Trophoblast cell (in vitro differentiated cells and primary cell): ENCODE measurements around the gene SNX32.

Source experiments
- DNase-seq, 2 donors: peaks; one replicate each; pipeline ENCODE4 v3.0.0-alpha.2; 2016
- H2AFZ ChIP-seq: 2 replicates; pipeline ENCODE4 v1.6.1; 2013; ENCODE audit warnings: low read length, moderate library complexity, mild to moderate bottlenecking; ENCODE audit not compliant: insufficient read depth, poor library complexity
- H2AK5ac ChIP-seq: 2 replicates; pipeline ENCODE4 v1.6.1; 2013; ENCODE audit warnings: mild to moderate bottlenecking, low read length
- H2BK120ac ChIP-seq: 2 replicates; pipeline ENCODE4 v1.6.1; 2013; ENCODE audit warnings: low read length, mild to moderate bottlenecking, moderate library complexity; ENCODE audit not compliant: insufficient read depth, poor library complexity
- H2BK12ac ChIP-seq: 2 replicates; pipeline ENCODE4 v1.6.1; 2013; ENCODE audit warnings: mild to moderate bottlenecking, low read length, moderate library complexity
- H2BK5ac ChIP-seq: 2 replicates; pipeline ENCODE4 v1.6.1; 2013; ENCODE audit warnings: low read length, low read depth, moderate library complexity, mild to moderate bottlenecking; ENCODE audit not compliant: poor library complexity
- H3K14ac ChIP-seq: 2 replicates; pipeline ENCODE4 v1.6.1; 2013; ENCODE audit warnings: mild to moderate bottlenecking, low read length
- H3K18ac ChIP-seq: 2 replicates; pipeline ENCODE4 v1.6.1; 2013; ENCODE audit warnings: mild to moderate bottlenecking, low read length
- H3K23ac ChIP-seq: 2 replicates; pipeline ENCODE4 v1.6.1; 2013; ENCODE audit warnings: low read length
- H3K27ac ChIP-seq: 2 replicates; pipeline ENCODE4 v1.5.1; 2013; ENCODE audit warnings: low read depth, mild to moderate bottlenecking, inconsistent platforms, low read length, moderate library complexity
- H3K27me3 ChIP-seq: 2 replicates; pipeline ENCODE4 v1.6.1; 2013; ENCODE audit warnings: inconsistent platforms, mild to moderate bottlenecking, low read length, moderate library complexity; ENCODE audit not compliant: insufficient read depth
- H3K36me3 ChIP-seq, 2 experiments: 1 replicate in 1 of 2; 2 replicates in 1 of 2; pipeline ENCODE4 v1.6.1; 2013; ENCODE audit warnings: low read length in 2 of 2, mild to moderate bottlenecking in 2 of 2, moderate library complexity in 1 of 2; ENCODE audit not compliant: insufficient read depth in 2 of 2, control insufficient read depth in 1 of 2
- H3K4ac ChIP-seq: 2 replicates; pipeline ENCODE4 v1.6.1; 2013; ENCODE audit warnings: low read depth, mild to moderate bottlenecking, low read length, moderate library complexity
- H3K4me1 ChIP-seq, 2 experiments: 1 replicate in 1 of 2; 2 replicates in 1 of 2; pipeline ENCODE4 v1.6.1; 2013; ENCODE audit warnings: low read length in 2 of 2, mild to moderate bottlenecking in 2 of 2, moderate library complexity in 1 of 2; ENCODE audit not compliant: insufficient read depth in 2 of 2, control insufficient read depth in 1 of 2
- H3K4me2 ChIP-seq: 2 replicates; pipeline ENCODE4 v1.6.1; 2013; ENCODE audit warnings: inconsistent platforms, mild to moderate bottlenecking, low read length, moderate library complexity
- H3K4me3 ChIP-seq: 2 replicates; pipeline ENCODE4 v1.5.1; 2013; ENCODE audit warnings: mild to moderate bottlenecking, low read depth, low read length, inconsistent platforms
- H3K79me1 ChIP-seq: one replicate; pipeline ENCODE4 v1.6.1; 2013; ENCODE audit warnings: low read length
- H3K79me2 ChIP-seq: 2 replicates; pipeline ENCODE4 v1.6.1; 2013; ENCODE audit warnings: low read length, mild to moderate bottlenecking; ENCODE audit not compliant: control insufficient read depth, insufficient read depth, poor library complexity
- H3K9ac ChIP-seq: 2 replicates; pipeline ENCODE4 v1.6.1; 2013; ENCODE audit warnings: mild to moderate bottlenecking, low read length
- H3K9me3 ChIP-seq: 2 replicates; pipeline ENCODE4 v1.6.1; 2013; ENCODE audit warnings: low read depth, mild to moderate bottlenecking, control low read depth, inconsistent platforms, low read length; ENCODE audit not compliant: insufficient read depth
- H4K12ac ChIP-seq: 2 replicates; pipeline ENCODE4 v1.6.1; 2013; ENCODE audit warnings: low read depth, mild to moderate bottlenecking, low read length, moderate library complexity
- H4K8ac ChIP-seq: 2 replicates; pipeline ENCODE4 v1.6.1; 2013; ENCODE audit warnings: low read depth, mild to moderate bottlenecking, low read length, moderate library complexity
- H4K91ac ChIP-seq: one replicate; pipeline ENCODE4 v1.6.1; 2013; ENCODE audit warnings: low read depth, mild to moderate bottlenecking, low read length, moderate library complexity
- WGBS: extraction: QIAGEN DNeasy Blood & Tissue Kit; methylation state at CpG from one replicate; pipeline ENCODE4 v1.1.7; 2013; ENCODE audit warnings: missing lambda C conversion rate; ENCODE audit not compliant: insufficient read length, insufficient coverage; ENCODE audit errors: extremely low coverage; 5-methylcytosine and 5-hydroxymethylcytosine counted together

The SNX32 gene

GRCh38 chr11:65888163-65888814 lies 54.5 kb downstream of the SNX32 start, which contains the start of gene FIBP:
TSS of gene FIBP (minus strand) at chr11:65888471. CDS start at chr11:65888418, 53 bp downstream.
- Histone ChIP-seq H3K4me2 (peak within 1 kb of the TSS; percentile 96), H3K4me3 (peak within 1 kb of the TSS; percentile 92), H4K12ac (peak within 1 kb of the TSS; percentile 90), H3K9ac (peak within 1 kb of the TSS; percentile 86), H2AFZ (peak within 1 kb of the TSS; percentile 80), H3K4me1 (peaks cover 13 to 26% of the 10 kb centered on the region in 2 experiments), H4K8ac (peak within 1 kb of the TSS; percentile 86), H3K18ac (peak within 1 kb of the TSS; percentile 87), H2AK5ac (peak within 1 kb of the TSS; percentile 14), H3K9me3 (no peaks in the 10 kb centered on the region), H3K79me2 (peaks cover 11% of the 10 kb centered on the region), H2BK5ac (peak within 1 kb of the TSS; percentile 34), H2BK120ac (peak within 1 kb of the TSS; percentile 73), H3K4ac (peak within 1 kb of the TSS; percentile 67), H2BK12ac (peak within 1 kb of the TSS; percentile 19), H3K27ac (peak within 1 kb of the TSS; percentile 76), H4K91ac (peak within 1 kb of the TSS; percentile 69), H3K36me3 (peaks cover 31 to 37% of the 10 kb centered on the region in 2 experiments), H3K14ac (peak within 1 kb of the TSS; percentile 93), H3K27me3 (no peaks in the 10 kb centered on the region), H3K79me1 (peaks cover 24% of the 10 kb centered on the region), H3K23ac (no peak within 1 kb of the TSS)
- WGBS: no CpG with 5 or more reads among the region's 57 CpGs
- peak; percentile 95 to 97 for DNase-seq

DNA sequence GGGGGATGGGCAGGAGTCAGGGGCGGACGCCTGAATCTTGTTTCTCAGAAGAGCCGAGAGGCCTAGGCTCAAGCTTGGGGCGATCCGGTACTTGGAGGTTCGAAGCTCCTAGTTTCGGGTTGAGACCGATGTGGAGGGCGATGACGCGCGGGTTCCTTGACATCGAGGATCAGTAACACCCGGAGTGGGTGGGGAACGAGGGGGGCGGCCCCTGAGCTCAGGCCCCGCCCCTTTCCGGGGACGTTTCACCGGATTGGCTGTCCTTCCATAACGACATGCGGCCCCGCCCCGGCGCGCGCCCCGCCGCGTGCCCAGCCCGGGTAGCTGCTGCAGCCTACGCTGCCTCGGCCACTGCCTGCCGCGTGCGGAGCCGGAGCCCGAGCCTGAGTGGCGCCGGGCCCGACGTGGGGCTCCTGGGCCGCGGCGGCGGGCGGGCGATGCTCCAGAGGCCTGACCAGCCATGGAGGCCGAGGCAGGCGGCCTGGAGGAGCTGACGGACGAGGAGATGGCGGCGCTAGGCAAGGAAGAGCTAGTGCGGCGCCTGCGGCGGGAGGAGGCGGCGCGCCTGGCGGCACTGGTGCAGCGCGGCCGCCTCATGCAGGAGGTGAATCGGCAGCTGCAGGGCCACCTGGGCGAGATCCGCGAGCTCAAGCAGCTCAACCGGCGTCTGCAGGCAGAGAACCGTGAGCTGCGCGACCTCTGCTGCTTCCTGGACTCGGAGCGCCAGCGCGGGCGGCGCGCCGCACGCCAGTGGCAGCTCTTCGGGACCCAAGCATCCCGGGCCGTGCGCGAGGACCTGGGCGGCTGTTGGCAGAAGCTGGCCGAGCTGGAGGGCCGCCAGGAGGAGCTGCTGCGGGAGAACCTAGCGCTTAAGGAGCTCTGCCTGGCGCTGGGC lies 56.8 kb downstream of the SNX32 start, which contains the start of gene CCDC85B:
CCDC85B (plus strand) TSS at position 350 of the 895 bp plus-strand sequence; CDS start at position 461, 111 bp downstream.
- no CpG with 5 or more reads among the region's 94 CpGs for WGBS
- peak within 1 kb of the TSS; percentile 91 for H3K18ac ChIP-seq

DNA sequence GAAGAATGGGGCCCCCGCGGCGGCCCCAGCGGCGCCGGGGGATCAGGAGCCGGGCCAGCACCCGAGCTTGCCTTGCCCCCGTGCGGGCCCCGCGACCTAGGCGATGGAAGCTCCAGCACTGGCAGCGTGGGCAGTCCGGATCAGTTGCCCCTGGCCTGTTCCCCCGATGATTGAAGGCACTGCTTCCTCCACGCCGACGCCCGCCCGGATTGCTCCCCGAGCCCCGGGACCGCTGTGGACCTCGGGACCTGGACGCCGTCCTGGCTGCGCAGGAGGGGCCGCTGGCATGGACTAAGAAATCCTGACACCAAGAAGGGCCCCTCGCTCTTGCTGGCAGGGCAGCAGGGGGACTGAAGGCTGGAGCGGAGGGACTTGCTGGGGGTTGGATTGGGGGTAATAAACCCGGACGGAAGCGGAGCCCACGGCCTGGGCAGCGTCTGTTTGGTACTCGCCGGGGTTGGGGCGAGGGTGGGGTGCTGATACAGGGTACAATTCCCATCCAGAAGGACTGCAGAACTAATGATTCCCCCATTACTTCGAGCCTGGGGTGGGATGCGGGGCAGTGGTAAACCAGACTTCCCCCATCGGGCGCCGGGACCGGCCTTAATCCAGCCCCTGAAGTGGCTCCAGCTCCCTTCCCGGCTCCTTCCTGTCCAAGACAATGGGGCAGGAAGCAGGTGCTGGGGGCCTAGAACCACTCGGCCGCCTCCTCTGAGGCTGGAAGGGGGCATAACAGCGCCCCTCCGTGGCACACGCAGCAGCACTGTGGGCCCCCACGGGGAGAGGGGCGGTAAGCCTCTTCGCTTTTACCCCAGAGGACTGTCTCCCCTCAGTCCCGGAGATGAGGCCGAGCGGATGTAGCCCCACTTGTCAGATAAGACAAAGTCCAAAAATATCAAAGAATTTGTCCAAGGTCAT lies 57.7 kb downstream of the SNX32 start:
- H2BK120ac ChIP-seq: peak overlapping the region; percentile 59
- peak overlapping the region; percentile 60 for H2AK5ac ChIP-seq
- peaks cover 13 to 26% of the 10 kb centered on the region in 2 experiments for H3K4me1 ChIP-seq
- DNase-seq: no peak
- peak overlapping the region; percentile 96 for H3K4me2 ChIP-seq
- H2BK5ac ChIP-seq: peak overlapping the region; percentile 24
- no peak overlapping the region for H3K27ac ChIP-seq
- H4K12ac ChIP-seq: peak overlapping the region; percentile 68
- H3K23ac ChIP-seq: no peak overlapping the region
- peak overlapping the region; percentile 91 for H3K18ac ChIP-seq
- H3K36me3 ChIP-seq: peaks cover 4 to 14% of the 10 kb centered on the region in 2 experiments
- H2AFZ ChIP-seq: peak overlapping the region; percentile 89
- no peaks in the 10 kb centered on the region for H3K9me3 ChIP-seq
- H3K79me1 ChIP-seq: peaks cover 24% of the 10 kb centered on the region
- H2BK12ac ChIP-seq: no peak overlapping the region
- H4K8ac ChIP-seq: peak overlapping the region; percentile 69
- peak overlapping the region; percentile 69 for H3K4me3 ChIP-seq
- no peaks in the 10 kb centered on the region for H3K27me3 ChIP-seq
- H3K4ac ChIP-seq: peak overlapping the region; percentile 57
- peak overlapping the region; percentile 85 for H3K14ac ChIP-seq
- WGBS: no CpG with 5 or more reads among the region's 57 CpGs
- peaks cover 11% of the 10 kb centered on the region for H3K79me2 ChIP-seq
- peak overlapping the region; percentile 3 for H3K9ac ChIP-seq
- peak overlapping the region; percentile 29 for H4K91ac ChIP-seq

More for the DNA sequence above, 56.8 kb downstream of the SNX32 start, which contains the start of gene CCDC85B:
- Histone ChIP-seq H3K4me3 (peak within 1 kb of the TSS; percentile 69), H3K79me2 (peaks cover 11% of the 10 kb centered on the region), H3K27me3 (no peaks in the 10 kb centered on the region), H2AK5ac (peak within 1 kb of the TSS; percentile 60), H3K27ac (peak within 1 kb of the TSS; percentile 38), H3K23ac (no peak within 1 kb of the TSS), H2AFZ (peak within 1 kb of the TSS; percentile 89), H4K12ac (peak within 1 kb of the TSS; percentile 70), H3K9ac (peak within 1 kb of the TSS; percentile 67), H3K79me1 (peaks cover 24% of the 10 kb centered on the region), H3K14ac (peak within 1 kb of the TSS; percentile 85), H2BK12ac (peak within 1 kb of the TSS; percentile 25), H3K4me1 (peaks cover 13 to 26% of the 10 kb centered on the region in 2 experiments), H2BK5ac (peak within 1 kb of the TSS; percentile 61), H2BK120ac (peak within 1 kb of the TSS; percentile 59), H3K9me3 (no peaks in the 10 kb centered on the region), H3K4ac (peak within 1 kb of the TSS; percentile 57), H3K4me2 (peak within 1 kb of the TSS; percentile 96), H3K36me3 (peaks cover 9 to 16% of the 10 kb centered on the region in 2 experiments), H4K91ac (peak within 1 kb of the TSS; percentile 29), H4K8ac (peak within 1 kb of the TSS; percentile 69)
- peak; percentile 95 to 97 for DNase-seq
